K562 (cell line): ENCODE data around the gene EFNA5. TPM values are rescaled to one million over a fixed set of nuclear protein-coding genes. Genes with fewer than 3 reads are reported as not detected.

Experiments
- KDM1A ChIP-seq, 2 experiments: fragments of 450-650 bp; IDR thresholded peaks; 2 replicates each; pipeline ENCODE4 v1.6.1; 2016; ENCODE audit warnings: mild to moderate bottlenecking in 2 of 2
- OTX1 ChIP-seq: fragments of 450-650 bp; formaldehyde crosslinking; IDR thresholded peaks from 2 replicates; pipeline ENCODE4 v1.4.0; 2022; ENCODE audit warnings: mild to moderate bottlenecking
- POLR3G ChIP-seq: IDR thresholded peaks from 2 replicates; pipeline ENCODE4 v1.6.1; 2011; ENCODE audit not compliant: insufficient read length, insufficient replicate concordance; ENCODE audit errors: extremely low read depth
- THRAP3 ChIP-seq: fragments of 450-650 bp; IDR thresholded peaks from 2 replicates; pipeline ENCODE4 v1.6.1; 2016; ENCODE audit warnings: mild to moderate bottlenecking, inconsistent platforms, borderline replicate concordance
- ZNF318 ChIP-seq, 2 experiments: fragments of 450-650 bp; IDR thresholded peaks; 2 replicates each; pipeline ENCODE4 v1.6.1; 2016; ENCODE audit warnings: mild to moderate bottlenecking in 2 of 2, borderline replicate concordance in 1 of 2, low read depth in 1 of 2, moderate library complexity in 1 of 2
- polyA plus RNA-seq, 8 experiments: library from polyadenylated mRNA; depleted of rRNA in 4 of 8; stranded (reverse) in 5 of 8; unstranded in 3 of 8; fragments of >200 nt; fragmentation: Nextera tagmentation in 2 of 8; fragmentation: Illumina TruSeq in 1 of 8; extraction: Ambion mirVana in 2 of 8; extraction: Trizol in 1 of 8; gene quantifications; 2 replicates each; pipeline versions ENCODE4 v1.2.1 to v1.2.3, GENCODE V29; 2011 to 2014; ENCODE audit warnings: inconsistent platforms in 1 of 8, missing spikeins in 1 of 8
- total RNA-seq, 7 experiments: library from RNA; depleted of rRNA in 6 of 7; stranded (reverse); fragments of >200 nt in 6 of 7; fragmentation: Illumina TruSeq in 2 of 7; extraction: Trizol in 2 of 7; gene quantifications; 2 replicates each; pipeline versions ENCODE4 v1.2.1 to v1.2.3, GENCODE V29; 2011 to 2021; ENCODE audit warnings: low replicate concordance in 1 of 7

Gene EFNA5
- total and polyA plus RNA-seq, 9 of the 15 experiments (the other 6 are each of a cell fraction or from before 2014, with no cell fraction given), result 0.20 TPM; not detected in 8

GRCh38 chr5:107612541-107612940, 58.2 kb downstream of the EFNA5 start (continued):
- no peak for TF ChIP-seq ZNF318 (IDR thresholded peaks at IDR 0.05; ENCODE audit: borderline replicate concordance in 1 of 2, low read depth in 1 of 2)
- TF ChIP-seq POLR3G, result no peak
- TF ChIP-seq THRAP3, result no peak
- TF ChIP-seq OTX1, result no peak
- no peak for TF ChIP-seq KDM1A (IDR thresholded peaks at IDR 0.05)
- TF ChIP-seq, all 486 proteins: peak for 0
